ENCODE data around the gene ANO6.
"Not testable (repeated sequence)": the region's sequence is repeated elsewhere in the genome, so short reads cannot be mapped to it uniquely, and the experiment has no call there.

Gene ANO6, protein sequence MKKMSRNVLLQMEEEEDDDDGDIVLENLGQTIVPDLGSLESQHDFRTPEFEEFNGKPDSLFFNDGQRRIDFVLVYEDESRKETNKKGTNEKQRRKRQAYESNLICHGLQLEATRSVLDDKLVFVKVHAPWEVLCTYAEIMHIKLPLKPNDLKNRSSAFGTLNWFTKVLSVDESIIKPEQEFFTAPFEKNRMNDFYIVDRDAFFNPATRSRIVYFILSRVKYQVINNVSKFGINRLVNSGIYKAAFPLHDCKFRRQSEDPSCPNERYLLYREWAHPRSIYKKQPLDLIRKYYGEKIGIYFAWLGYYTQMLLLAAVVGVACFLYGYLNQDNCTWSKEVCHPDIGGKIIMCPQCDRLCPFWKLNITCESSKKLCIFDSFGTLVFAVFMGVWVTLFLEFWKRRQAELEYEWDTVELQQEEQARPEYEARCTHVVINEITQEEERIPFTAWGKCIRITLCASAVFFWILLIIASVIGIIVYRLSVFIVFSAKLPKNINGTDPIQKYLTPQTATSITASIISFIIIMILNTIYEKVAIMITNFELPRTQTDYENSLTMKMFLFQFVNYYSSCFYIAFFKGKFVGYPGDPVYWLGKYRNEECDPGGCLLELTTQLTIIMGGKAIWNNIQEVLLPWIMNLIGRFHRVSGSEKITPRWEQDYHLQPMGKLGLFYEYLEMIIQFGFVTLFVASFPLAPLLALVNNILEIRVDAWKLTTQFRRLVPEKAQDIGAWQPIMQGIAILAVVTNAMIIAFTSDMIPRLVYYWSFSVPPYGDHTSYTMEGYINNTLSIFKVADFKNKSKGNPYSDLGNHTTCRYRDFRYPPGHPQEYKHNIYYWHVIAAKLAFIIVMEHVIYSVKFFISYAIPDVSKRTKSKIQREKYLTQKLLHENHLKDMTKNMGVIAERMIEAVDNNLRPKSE

DNA sequence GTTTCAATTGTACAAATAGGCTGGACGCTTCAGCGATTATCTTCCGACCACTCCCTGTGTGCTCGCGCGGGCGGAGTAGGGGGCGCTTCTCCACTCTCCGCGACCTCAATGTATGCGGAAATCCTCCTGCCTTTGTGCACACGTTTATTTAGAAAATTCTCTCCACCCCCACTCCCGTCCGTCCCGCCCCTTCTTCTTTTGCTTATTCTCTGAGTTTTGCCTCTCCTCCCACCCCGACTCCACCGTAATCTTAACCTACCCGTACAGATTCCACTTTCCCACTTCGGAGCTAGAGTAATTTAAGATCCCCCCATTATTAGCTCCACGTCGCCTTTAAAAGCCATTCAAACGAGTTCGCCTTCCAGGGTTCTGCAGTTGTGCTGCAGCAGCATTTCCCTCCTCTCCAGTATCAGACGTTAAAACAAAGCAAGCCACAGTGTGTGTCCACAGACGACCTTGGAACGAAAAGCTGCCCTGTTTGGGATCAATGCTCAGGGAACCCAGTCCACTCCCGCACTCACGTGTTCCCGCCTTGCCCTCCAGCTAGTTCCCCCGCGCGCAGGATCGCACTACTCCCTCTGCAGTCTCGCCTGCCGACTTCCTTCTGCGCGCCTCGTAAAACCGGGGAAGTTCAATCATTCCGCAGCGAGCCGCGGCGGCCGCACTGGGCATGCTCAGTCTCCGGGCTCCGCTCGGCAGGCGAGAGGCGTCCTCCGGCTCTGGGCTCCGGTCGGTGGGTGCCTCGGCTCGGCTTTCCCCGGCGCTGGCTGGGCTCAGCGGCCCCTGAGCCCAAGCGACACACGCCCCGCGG is at the start of gene ANO6:
Gene ANO6, plus strand, starts transcription at position 677 of the 811 bp plus-strand sequence. CDS start 227 bp downstream, outside the sequence.
- DNase-seq (ENCODE audit: low read depth): peak; percentile 74

DNA sequence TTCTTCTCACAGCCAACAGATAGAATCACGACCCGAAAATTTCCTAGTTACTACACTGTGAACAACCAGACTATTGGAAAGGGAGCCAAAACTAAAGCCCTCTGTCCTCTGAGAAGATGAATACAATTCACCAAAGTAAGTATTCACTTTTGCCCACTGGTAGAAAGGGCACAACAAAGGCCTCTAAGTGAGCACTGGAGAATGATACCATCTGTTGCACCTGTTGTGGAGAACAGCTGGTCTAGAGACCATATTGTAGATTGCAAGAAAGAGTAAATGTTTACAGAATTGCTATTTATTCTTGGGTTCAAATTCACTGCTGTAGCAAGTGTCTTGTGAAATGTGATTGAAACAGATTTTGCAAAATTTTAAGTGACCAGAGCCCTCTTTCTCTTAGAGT is 46.9 kb upstream of the ANO6 start:
- no peak for DNase-seq (ENCODE audit: low read depth)

DNA sequence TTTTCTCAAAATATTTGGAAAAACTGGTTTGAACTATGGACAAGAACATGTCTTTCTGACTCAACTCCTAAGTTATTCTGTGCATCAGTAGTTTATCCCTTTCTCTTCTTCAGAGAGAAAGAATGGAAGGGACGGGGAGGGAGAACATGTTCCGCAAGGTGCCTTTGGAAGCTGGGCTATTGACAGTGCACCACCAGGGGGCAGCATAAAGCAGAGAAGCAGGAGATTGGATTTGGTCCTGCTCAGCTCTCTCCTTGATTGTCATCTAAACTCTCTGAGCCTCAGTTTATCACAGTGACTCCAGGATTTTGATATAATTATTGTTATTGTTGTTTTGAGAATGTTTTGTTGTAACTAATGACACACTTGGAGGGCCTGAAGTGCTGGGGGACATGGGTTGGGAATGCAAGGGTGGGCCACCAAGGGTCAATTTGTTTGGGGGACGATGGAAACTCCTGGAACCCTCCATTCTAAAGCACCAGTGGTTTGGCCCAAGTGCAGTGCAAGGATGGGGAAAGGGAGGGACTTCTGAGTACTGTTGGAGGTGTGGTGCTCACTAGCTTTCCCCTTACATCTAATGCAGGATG is 45.3 kb upstream of the ANO6 start:
- DNase-seq (ENCODE audit: low read depth): peak; percentile 38

DNA sequence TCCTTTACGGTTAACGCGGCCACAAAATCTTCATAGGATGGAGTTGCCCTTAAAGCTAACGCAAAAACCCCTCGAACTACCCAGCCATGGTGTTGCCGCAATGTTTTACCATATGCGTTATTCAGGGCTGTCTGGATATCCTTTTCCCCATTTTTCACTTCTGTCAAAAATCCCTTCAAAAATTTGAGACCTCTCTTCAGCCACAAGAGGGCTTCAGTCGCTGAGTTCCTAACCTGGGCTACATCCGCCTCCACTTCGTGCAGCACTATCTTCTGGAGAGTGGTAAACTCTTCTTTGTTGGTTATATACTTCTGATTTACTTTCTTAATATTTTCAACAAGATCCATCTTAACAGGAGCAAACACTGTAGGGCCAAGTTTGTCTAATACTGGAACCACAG is 42.6 kb upstream of the ANO6 start:
- DNase-seq (ENCODE audit: low read depth): not testable (repeated sequence)

DNA sequence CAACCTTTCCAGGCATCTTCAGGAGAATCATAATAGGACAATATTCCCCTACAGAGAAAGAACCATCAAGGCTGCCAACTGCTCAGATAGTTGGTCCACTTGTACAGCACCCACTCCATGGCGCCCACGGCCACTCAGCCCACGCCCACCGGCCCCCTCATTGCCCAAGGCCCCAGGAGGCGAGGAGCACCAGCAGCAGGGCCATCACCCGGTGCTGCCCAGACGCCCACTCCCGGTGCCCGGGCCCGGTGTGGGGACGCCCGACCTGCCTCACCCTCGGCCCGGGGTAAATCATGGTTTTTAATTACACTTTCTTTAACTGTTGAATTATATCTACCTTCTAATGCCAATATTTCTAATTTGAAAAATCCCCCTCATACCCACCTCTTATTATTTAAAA is 41.3 kb upstream of the ANO6 start:
- no peak for DNase-seq (ENCODE audit: low read depth)

DNA sequence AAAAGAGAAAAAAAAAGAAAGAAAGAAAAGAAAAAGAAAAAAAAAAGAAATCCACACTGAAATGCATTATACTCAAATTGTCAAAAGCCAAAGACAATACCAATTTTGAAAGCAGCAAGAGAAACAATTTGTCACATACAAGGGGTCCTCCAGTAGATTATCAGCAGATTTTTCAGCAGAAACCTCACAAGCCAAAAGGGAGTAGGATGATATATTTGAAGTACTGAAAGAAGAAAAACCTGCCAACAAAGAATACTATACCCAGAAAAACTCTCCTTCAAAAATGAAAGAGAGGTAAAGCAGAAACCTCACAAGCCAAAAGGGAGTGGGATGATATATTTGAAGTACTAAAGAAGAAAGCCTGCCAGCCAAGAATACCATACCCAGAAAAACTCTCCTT is 37.1 kb upstream of the ANO6 start:
- DNase-seq (ENCODE audit: low read depth): no peak

DNA sequence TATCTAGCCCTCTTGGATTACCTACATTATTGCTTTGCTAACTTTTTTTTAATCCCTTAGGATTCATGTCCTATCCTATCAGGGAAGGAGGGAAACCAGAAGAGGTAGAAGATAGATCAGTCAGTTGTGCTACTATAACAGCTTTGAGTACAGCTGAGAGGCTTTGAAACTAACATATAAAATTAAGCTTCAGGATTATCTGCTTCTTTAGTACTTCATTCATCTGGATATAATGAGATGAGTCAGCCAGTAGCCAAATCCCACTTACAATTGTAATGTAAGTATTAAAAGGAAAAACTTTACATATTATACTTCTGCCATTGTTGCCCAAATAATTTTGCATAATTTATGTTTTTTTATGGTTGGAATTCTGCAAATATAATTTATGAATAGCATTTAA is 33.4 kb upstream of the ANO6 start:
- no peak for DNase-seq (ENCODE audit: low read depth)

DNA sequence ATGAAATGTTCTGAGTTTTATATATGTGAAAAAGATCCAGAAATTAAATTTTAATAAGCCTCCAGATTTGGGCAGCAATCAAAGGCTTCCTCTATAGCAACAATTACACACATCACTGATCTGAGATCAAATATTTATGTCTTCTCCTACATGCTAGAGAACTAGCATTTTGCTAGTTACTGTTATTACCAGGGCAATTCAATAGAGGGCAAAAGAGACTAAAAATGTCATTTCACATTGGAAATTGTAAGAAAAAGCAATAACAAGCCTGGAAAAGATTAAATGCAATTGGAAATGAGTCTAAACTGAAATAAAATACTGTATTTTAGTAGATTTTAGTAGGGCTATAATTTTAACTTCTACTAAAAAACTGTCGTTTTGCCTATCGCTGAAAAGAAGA is 32.6 kb upstream of the ANO6 start:
- DNase-seq (ENCODE audit: low read depth): no peak

DNA sequence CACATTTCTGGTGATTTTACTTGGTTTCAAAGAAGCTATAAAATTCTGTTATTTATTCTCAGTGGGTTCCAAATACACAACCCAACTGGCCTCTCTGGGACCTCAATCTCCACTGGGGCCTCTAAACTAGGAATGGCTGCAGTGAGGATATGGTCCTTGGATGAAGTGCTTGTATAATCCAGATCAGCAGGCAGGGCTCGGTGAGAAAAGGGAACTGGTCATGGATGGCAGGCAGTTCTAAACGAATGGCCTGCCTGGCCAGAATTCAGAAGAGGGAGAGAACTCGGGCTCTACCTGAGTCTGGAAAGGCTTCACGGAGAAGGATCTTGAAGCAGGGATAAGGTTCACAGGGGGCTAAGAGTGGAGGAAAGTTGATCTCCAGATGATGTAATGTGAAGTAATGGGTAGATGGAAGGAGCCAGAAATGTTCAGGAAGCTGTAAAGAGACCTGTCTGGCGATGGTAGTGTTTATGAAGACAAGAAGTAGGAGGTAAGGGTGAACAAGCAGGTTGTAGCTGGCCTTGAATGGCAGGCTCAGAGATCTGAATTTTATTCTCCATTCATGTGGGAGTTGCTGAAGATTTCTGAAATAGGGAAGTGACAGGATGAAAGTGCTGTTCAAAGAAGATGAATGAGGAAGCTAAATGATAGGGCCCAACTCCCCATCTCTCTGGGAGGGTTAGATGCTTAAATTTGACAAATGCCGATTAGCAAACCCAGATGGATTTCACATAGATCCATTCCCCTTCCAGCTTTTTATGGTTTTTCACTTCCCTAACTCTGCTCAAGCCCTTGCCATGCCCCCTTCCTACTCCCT is 31.5 kb upstream of the ANO6 start:
- no peak for DNase-seq (ENCODE audit: low read depth)

DNA sequence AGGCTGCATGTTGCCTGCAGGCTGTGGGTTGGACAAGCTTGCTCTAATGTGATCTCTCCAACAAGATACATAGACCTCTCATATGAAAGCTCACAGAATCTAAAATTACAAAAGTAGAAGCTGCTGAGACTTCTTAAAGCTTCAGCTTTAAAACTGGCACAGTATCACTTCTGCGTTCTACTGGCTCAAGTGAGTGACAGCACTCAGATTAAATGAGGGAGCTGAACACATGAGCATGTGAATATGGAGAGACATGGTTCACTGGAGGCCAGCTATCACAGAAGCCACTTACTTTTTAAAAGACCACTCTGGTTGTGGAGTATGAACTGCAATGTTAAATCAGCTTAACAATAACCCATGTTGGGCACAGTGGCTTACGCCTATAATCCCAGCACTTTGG is 29.1 kb upstream of the ANO6 start:
- no peak for DNase-seq (ENCODE audit: low read depth)

DNA sequence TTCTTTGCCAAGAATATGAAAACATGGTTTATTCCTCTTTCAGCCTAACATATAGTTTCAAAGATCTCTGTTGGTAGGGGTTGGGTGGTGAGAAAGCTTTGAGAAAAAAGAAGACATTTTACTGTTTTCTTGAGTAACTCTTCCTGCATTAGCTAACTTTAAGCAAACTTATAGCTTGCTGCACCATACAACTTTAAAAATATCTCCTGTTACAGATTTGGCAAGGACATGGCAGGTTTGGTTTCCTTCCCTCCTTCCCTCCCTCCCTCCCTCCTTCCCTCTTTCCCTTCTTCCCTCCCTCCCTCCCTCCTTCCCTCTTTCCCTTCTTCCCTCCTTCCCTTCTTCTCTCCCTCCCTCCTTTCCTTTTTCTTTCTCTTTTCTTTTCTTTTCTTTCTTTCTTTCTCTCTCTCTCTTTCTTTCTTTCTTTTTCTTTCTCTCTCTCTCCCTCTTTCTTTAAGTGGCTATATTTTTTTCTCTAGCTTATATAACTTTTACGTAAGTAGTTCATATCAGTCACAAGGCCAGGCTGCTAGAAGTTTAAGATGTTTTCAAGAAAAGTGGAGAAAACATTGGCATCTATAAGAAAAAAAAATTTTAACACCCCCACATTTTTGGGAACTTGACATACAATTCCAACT is 26.0 kb upstream of the ANO6 start:
- no peak for DNase-seq (ENCODE audit: low read depth)

DNA sequence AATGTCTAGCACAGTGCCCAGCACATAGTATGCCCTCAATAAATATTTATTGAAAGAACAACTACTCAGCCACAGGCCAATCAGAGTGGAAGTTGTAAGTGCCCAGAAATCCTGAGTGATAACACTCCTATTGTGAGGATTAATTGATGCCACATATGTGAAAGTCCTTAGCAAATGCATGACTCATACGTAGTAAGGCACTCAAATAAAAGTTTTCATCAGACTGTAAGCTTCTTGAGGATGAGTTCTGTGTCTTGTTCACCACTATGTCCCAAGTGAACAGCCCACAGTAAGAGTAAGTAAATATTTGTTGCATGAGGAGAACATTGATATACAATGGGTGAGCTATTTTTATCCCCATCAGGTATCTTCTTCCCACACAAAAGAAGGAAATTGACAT is 24.7 kb upstream of the ANO6 start:
- DNase-seq (ENCODE audit: low read depth): no peak

DNA sequence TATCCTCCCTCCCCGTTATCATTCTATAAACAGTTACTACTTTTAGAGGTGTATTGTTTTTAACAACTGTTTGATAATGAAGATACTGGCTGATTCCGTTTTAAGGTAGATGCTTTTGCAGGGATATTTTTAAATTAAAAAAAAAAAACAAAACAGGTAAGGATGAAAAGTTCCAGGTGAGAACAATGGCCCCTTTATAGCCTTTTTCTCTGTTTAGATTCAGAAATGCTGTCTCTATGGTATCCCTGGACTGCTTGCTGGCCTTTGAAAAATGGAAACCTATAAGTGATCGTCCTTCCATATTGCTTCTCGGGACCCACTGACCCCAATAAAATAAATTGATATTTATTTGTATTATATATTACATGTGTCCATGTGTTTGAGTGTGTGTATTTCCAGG is 23.2 kb upstream of the ANO6 start:
- no peak for DNase-seq (ENCODE audit: low read depth)

DNA sequence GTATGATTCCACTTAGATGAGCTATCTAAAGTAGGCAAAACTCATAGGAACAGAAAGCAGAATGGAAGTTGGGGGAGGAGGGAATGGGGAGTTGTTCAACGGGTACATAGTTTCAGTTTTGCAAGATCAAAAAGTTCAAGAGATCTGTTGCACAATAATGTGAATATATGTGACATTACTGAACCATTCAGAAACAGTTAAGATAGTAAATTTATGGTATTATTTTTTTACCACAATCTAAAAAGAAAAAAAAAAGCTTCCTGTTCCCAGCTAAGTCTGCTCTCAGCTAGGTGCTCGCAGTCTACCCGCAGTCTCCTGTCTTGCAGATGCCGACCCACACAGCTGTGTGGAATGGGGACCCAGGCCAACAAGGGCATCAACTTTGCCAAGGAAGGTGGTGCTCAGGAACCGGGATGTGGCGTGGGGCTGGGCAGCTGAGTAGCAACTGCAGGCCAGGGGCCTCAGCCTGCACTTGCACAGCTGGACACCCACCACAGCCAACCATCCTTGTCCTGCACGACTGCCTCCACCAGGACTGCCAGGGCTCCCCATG is 15.3 kb upstream of the ANO6 start:
- DNase-seq (ENCODE audit: low read depth): no peak

DNA sequence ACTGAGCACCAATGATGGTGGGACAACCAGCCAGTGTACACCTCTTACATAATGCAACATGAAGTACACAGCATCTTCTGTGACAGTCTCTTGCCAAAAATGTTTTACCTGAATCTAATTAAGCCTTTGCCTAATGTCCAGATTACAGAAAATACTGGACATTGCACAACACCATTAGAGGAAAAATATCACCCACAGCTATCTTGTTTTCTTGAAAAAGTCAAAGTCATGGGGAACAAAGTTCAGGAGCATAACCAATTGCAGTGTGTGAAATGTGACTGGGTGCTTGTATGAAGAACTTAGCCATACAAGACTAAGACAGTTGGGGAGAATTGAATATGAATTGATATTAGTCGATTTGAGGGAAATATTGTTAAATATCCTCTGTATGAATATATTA is 12.1 kb upstream of the ANO6 start:
- no peak for DNase-seq (ENCODE audit: low read depth)

DNA sequence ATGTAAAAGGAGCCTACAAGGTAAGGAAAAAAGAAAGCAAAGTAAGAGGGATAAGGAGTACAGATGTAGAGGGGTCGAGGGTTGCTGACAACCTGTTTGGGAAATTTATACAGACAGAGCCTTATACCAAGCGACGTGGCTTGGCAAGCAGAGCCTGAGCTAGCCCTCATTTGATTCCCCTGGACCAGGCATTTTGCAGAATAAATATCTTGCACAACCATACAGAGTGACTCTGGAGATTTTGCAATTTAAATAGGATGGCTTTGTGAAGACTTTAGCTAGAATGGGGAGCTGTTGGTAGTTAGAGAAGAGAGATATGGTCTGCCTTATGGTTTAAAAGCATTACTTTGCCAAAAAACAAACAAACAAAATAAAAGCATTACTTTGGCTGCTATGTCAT is 11.1 kb upstream of the ANO6 start:
- DNase-seq (ENCODE audit: low read depth): no peak

DNA sequence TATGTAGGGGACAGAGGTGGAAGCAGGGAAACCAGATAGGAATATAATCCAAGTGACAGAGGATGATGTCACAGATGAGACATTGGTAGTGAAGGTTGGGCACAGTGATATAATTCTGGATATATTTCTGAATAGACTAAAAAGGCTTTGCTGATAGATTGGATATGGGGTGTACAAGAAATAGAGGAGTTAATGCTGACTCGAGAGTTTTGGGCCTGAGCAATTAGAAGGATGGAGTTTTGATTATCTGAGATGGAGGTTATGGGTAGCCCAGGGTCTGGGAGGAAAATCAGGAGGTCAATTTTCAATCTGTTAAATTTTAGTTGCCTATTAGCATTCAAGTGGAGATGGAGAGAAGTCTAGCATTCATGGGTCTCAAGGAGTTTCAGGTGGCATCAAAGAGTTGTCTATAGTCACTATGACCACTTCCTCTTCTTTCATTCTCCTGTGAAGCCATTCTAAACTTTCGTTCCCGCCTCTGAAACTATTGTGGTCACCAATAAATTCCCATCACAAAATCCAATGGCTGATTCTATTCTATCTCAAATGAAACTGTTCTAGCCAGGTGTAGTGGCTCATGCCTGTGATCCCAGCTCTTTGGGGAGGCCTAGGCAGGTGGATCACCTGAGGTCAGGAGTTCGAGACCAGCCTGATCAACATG is 10.6 kb upstream of the ANO6 start:
- DNase-seq (ENCODE audit: low read depth): no peak

DNA sequence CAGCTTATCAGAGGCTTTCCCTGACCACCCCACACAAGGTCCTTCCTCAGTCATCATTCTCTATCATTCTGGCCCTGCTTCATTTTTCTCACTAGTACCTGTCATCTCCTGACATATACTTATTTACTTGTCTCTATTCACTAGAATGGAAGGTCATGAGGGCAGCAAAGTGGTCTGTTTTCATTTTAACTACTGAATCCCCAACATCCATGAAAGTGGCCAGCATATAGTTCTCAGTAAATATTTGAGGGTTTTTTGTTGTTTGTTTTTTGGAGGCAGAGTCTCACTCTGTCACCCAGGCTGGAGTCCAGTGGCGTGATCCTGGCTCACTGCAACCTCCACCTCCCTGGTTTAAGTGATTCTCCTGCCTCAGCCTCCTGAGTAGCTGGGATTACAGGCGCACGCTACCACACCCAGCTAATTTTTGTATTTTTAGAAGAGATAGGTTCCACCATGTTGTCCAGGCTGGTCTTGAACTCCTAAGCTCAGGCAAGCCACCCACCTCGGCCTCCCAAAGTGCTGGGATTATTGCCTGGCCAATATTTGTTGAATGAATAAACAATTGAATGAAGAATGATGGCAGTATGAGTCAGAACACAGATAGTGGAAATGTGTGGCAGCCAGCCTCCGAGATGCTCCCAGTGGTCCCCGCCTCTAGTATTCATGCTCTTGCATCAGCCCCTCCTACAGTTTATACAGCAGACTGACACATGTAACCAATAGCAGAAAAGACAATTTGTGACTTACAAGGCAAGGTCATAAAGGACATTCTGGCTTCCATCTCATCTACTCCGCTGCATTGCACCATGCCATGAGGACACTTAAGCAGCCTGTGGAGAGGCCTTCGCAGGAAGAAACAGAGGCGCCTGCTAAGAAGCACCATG is 7.0 kb upstream of the ANO6 start:
- DNase-seq (ENCODE audit: low read depth): no peak

DNA sequence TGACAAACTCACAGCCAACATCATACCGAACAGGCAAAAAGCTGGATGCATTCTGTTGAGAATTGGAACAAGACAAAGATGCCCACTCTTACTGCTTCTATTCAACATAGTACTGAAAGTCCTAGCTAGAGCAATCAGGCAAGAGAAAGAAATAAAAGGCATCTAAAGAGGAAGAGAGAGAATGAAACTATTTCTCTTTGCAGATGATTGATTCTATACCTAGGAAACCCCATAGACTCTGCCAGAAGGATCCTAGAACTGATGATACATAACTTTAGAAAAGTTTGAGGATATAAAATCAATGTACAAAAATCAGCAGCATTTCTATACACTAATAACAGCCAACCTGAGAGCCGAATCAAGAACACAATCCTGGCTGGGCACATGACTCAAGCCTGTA is 6.1 kb upstream of the ANO6 start:
- DNase-seq (ENCODE audit: low read depth): no peak

Measured in HS-27A (cell line).